ENCODE data around the gene PPP1R7. TPM values are rescaled to one million over a fixed set of nuclear protein-coding genes. Genes with fewer than 3 reads are reported as not detected.

Gene PPP1R7
- polyA plus RNA-seq, 1 donor from 2014 or later: 59.3 TPM

DNA sequence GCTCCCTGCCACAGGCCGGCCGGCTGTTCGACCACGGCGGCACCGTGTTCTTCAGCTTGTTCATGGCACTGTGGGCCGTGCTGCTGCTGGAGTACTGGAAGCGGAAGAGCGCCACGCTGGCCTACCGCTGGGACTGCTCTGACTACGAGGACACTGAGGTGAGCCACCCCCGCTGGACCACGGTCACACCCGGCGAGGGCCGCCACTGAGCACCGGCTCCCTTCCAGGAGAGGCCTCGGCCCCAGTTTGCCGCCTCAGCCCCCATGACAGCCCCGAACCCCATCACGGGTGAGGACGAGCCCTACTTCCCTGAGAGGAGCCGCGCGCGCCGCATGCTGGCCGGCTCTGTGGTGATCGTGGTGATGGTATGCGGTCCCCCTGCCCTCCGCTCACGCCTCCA is 59.0 kb downstream of the PPP1R7 start:
- Histone ChIP-seq H3K79me2 (replicated peaks; ENCODE audit: insufficient read depth, low read length) (no peaks in the 10 kb centered on the region), H3K27ac (ENCODE audit: low read length) (no peak overlapping the region), H3K4me3 (ENCODE audit: low read length) (no peak overlapping the region), H2AFZ (ENCODE audit: low read depth, low read length) (no peak overlapping the region), H3K9ac (ENCODE audit: low read length) (no peak overlapping the region), H3K36me3 (ENCODE audit: insufficient read depth, low read length) (no peaks in the 10 kb centered on the region), H3F3A (ENCODE audit: insufficient read depth, low read length, poor library complexity, severe bottlenecking) (no peaks in the 10 kb centered on the region), H3K9me3 (ENCODE audit: low read length) (no peaks in the 10 kb centered on the region), H3K9me2 (ENCODE audit: insufficient read depth, low read length) (no peaks in the 10 kb centered on the region), H3K27me3 (ENCODE audit: insufficient read depth, low read depth, low read length) (no peaks in the 10 kb centered on the region), H3K4me2 (ENCODE audit: low read length) (no peak overlapping the region), H4K20me1 (ENCODE audit: insufficient read depth) (no peaks in the 10 kb centered on the region)
- TF ChIP-seq SMC3 (conservative IDR thresholded peaks at IDR 0.05; ENCODE audit: poor library complexity) (no peak), REST (IDR thresholded peaks at IDR 0.05; ENCODE audit: borderline replicate concordance) (no peak), TAF1 (IDR thresholded peaks at IDR 0.05; ENCODE audit: low read depth) (no peak), EP300 (conservative IDR thresholded peaks at IDR 0.05; ENCODE audit: poor library complexity, severe bottlenecking) (no peak), POLR2AphosphoS5 (IDR thresholded peaks at IDR 0.05) (no peak), CTCF (IDR thresholded peaks at IDR 0.05; ENCODE audit: poor library complexity, severe bottlenecking) (no peak), RAD21 (conservative IDR thresholded peaks at IDR 0.05) (no peak), MXI1 (conservative IDR thresholded peaks at IDR 0.05; ENCODE audit: poor library complexity, severe bottlenecking) (no peak), EZH2 (IDR thresholded peaks at IDR 0.05; ENCODE audit: borderline replicate concordance, insufficient read depth, low read length, poor library complexity, severe bottlenecking) (no peak)

DNA sequence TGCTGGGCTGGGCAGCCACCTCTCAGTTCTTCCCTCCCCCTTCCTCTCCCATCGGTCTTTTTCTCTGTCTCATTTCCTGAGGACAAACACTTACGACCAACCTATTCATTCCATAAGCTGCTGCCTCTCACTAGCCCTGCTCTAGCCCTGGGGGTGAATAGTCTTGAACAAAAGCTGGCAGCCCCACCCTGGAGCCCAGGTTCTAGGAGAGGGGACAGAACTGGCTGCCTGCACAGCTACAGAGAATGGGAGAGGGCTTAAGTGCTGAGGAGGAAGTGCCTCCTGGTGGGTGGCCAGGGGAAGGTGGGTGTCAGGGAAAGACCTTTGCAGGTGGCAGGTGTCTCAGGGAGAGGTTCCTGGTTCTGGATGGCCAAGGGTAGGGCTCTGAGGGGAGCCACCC is 61.0 kb downstream of the PPP1R7 start:
- Histone ChIP-seq H3K27me3 (ENCODE audit: insufficient read depth, low read depth, low read length) (no peaks in the 10 kb centered on the region), H3K4me3 (ENCODE audit: low read length) (no peak overlapping the region), H3K9me3 (ENCODE audit: low read length) (no peaks in the 10 kb centered on the region), H3K79me2 (replicated peaks; ENCODE audit: insufficient read depth, low read length) (no peaks in the 10 kb centered on the region), H3K9me2 (ENCODE audit: insufficient read depth, low read length) (no peaks in the 10 kb centered on the region), H2AFZ (ENCODE audit: low read depth, low read length) (no peak overlapping the region), H3K4me2 (ENCODE audit: low read length) (no peak overlapping the region), H3K36me3 (ENCODE audit: insufficient read depth, low read length) (no peaks in the 10 kb centered on the region), H3K9ac (ENCODE audit: low read length) (no peak overlapping the region), H3F3A (ENCODE audit: insufficient read depth, low read length, poor library complexity, severe bottlenecking) (no peaks in the 10 kb centered on the region), H3K27ac (ENCODE audit: low read length) (no peak overlapping the region), H4K20me1 (ENCODE audit: insufficient read depth) (no peaks in the 10 kb centered on the region)
- no peak for TF ChIP-seq CTCF (IDR thresholded peaks at IDR 0.05; ENCODE audit: poor library complexity, severe bottlenecking)
- no peak for TF ChIP-seq POLR2AphosphoS5 (IDR thresholded peaks at IDR 0.05)
- TF ChIP-seq SMC3 (conservative IDR thresholded peaks at IDR 0.05; ENCODE audit: poor library complexity): no peak
- TF ChIP-seq TAF1 (IDR thresholded peaks at IDR 0.05; ENCODE audit: low read depth): no peak
- TF ChIP-seq EZH2 (IDR thresholded peaks at IDR 0.05; ENCODE audit: borderline replicate concordance, insufficient read depth, low read length, poor library complexity, severe bottlenecking): no peak
- no peak for TF ChIP-seq REST (IDR thresholded peaks at IDR 0.05; ENCODE audit: borderline replicate concordance)
- no peak for TF ChIP-seq MXI1 (conservative IDR thresholded peaks at IDR 0.05; ENCODE audit: poor library complexity, severe bottlenecking)
- no peak for TF ChIP-seq EP300 (conservative IDR thresholded peaks at IDR 0.05; ENCODE audit: poor library complexity, severe bottlenecking)
- TF ChIP-seq RAD21 (conservative IDR thresholded peaks at IDR 0.05): no peak

All from neural cell (in vitro differentiated cells).